Endodermal cell (in vitro differentiated cells): ENCODE data around the gene DIRAS1. TPM values are rescaled to one million over a fixed set of nuclear protein-coding genes. Genes with fewer than 3 reads are reported as not detected.
"Not testable (repeated sequence)": the region's sequence is repeated elsewhere in the genome, so short reads cannot be mapped to it uniquely, and the experiment has no call there.

ENCODE experiments used
- DNase-seq: peaks from one replicate; pipeline ENCODE4 v3.0.0-alpha.2; 2017
- H3K27ac ChIP-seq: 2 replicates; pipeline ENCODE4 v1.5.1; 2013; ENCODE audit warnings: mild to moderate bottlenecking, low read depth, low read length, moderate library complexity
- H3K27me3 ChIP-seq: 2 replicates; pipeline ENCODE4 v1.6.1; 2013; ENCODE audit warnings: mild to moderate bottlenecking, low read length, moderate library complexity; ENCODE audit not compliant: insufficient read depth, control insufficient read depth, poor library complexity, severe bottlenecking
- H3K36me3 ChIP-seq: 2 replicates; pipeline ENCODE4 v1.7.0; 2013; ENCODE audit warnings: mild to moderate bottlenecking, low read length, moderate library complexity; ENCODE audit not compliant: control insufficient read depth, insufficient read depth
- H3K4me1 ChIP-seq: one replicate; pipeline ENCODE4 v1.7.0; 2013; ENCODE audit warnings: low read length; ENCODE audit not compliant: control insufficient read depth, insufficient read depth
- H3K4me3 ChIP-seq: 2 replicates; pipeline ENCODE4 v1.5.1; 2013; ENCODE audit warnings: mild to moderate bottlenecking, low read length, moderate library complexity
- H3K9ac ChIP-seq: 2 replicates; pipeline ENCODE4 v1.6.1; 2013; ENCODE audit warnings: mild to moderate bottlenecking, low read length, moderate library complexity; ENCODE audit not compliant: poor library complexity, severe bottlenecking; ENCODE audit errors: extremely low read depth
- H3K9me3 ChIP-seq: 2 replicates; pipeline ENCODE4 v1.6.1; 2013; ENCODE audit warnings: mild to moderate bottlenecking, low read length, moderate library complexity; ENCODE audit not compliant: control insufficient read depth
- H3K27ac Mint-ChIP-seq: 2 replicates; pipeline ENCODE4 v1.8.0; 2020; ENCODE audit warnings: mixed read lengths
- H3K27me3 Mint-ChIP-seq: 2 replicates; pipeline ENCODE4 v1.8.0; 2021; ENCODE audit warnings: mild to moderate bottlenecking, mixed read lengths; ENCODE audit not compliant: insufficient read depth
- H3K36me3 Mint-ChIP-seq: 2 replicates; pipeline ENCODE4 v1.8.0; 2020; ENCODE audit warnings: low read depth, mixed read lengths
- H3K4me1 Mint-ChIP-seq: 2 replicates; pipeline ENCODE4 v1.8.0; 2020; ENCODE audit warnings: mixed read lengths
- H3K4me3 Mint-ChIP-seq: 2 replicates; pipeline ENCODE4 v1.8.0; 2020; ENCODE audit warnings: mild to moderate bottlenecking, moderate library complexity, mixed read lengths
- H3K9me3 Mint-ChIP-seq: 2 replicates; pipeline ENCODE4 v1.8.0; 2020; ENCODE audit warnings: mild to moderate bottlenecking, mixed read lengths
- WGBS, 2 experiments: methylation state at CpG; one replicate each; pipeline versions ENCODE4 v1.1.5 to v1.1.7; 2013; ENCODE audit warnings: missing lambda C conversion rate in 2 of 2, mixed read lengths in 1 of 2; ENCODE audit not compliant: insufficient coverage in 1 of 2, insufficient read length in 1 of 2; 5-methylcytosine and 5-hydroxymethylcytosine counted together
- total RNA-seq, 2 donors: library from RNA; stranded (reverse); fragmentation: NEBNext Ultra II Directional in 1 of 2; extraction: Animal tissue kit (Norgen Biotek cat#: 25700) in 1 of 2; gene quantifications; 2 replicates in 1 of 2; 3 replicates in 1 of 2; pipeline ENCODE4 v1.2.1, GENCODE V29; 2021
- TF ChIP-seq, protein P1 (sequence below): fragments of 200-600 bp; sonication (generic); conservative IDR thresholded peaks from 2 replicates; pipeline ENCODE4 v1.5.0; 2021; ENCODE audit warnings: antibody characterized with exemption, mild to moderate bottlenecking

Gene DIRAS1
- total RNA-seq, 2 donors from 2014 or later, result 4.7 to 8.4 TPM

DNA sequence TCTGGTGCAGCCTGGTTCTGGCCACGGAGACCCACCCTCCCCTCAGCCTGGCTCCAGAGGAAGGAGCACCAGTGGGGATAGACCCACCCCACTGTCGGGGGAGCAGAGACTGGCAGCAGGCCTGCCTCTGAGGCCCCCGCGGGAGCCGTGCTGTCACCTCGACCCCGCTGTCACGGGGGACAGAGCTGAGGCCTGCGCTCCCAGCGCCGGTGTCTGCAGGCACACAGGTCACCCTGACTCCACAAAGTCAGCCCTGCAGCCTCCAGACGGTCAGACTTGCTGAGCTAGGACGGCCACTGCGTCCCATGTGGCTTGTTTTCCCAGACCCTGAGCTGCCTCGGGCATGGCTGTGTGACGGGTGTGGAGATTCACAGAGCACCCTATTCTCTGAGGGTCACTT, 51.0 kb downstream of the DIRAS1 start:
- Mint-ChIP-seq H3K27me3 (no peaks in the 10 kb centered on the region), H3K27ac (no peak overlapping the region), H3K36me3 (peaks cover 9% of the 10 kb centered on the region), H3K9me3 (no peaks in the 10 kb centered on the region), H3K4me1 (no peaks in the 10 kb centered on the region), H3K4me3 (no peak overlapping the region)
- no peak overlapping the region for H3K4me3 ChIP-seq
- H3K9ac ChIP-seq, result no peak overlapping the region
- H3K4me1 ChIP-seq, result no peaks in the 10 kb centered on the region
- no peak for DNase-seq
- TF ChIP-seq, protein P1, sequence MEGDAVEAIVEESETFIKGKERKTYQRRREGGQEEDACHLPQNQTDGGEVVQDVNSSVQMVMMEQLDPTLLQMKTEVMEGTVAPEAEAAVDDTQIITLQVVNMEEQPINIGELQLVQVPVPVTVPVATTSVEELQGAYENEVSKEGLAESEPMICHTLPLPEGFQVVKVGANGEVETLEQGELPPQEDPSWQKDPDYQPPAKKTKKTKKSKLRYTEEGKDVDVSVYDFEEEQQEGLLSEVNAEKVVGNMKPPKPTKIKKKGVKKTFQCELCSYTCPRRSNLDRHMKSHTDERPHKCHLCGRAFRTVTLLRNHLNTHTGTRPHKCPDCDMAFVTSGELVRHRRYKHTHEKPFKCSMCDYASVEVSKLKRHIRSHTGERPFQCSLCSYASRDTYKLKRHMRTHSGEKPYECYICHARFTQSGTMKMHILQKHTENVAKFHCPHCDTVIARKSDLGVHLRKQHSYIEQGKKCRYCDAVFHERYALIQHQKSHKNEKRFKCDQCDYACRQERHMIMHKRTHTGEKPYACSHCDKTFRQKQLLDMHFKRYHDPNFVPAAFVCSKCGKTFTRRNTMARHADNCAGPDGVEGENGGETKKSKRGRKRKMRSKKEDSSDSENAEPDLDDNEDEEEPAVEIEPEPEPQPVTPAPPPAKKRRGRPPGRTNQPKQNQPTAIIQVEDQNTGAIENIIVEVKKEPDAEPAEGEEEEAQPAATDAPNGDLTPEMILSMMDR, result no peak
- WGBS, 2 experiments, result 87 to 89% methylated on average over 14 to 16 of the region's 16 CpGs
- no peak overlapping the region for H3K27ac ChIP-seq
- H3K36me3 ChIP-seq, result no peaks in the 10 kb centered on the region
- no peaks in the 10 kb centered on the region for H3K27me3 ChIP-seq
- no peaks in the 10 kb centered on the region for H3K9me3 ChIP-seq

DNA sequence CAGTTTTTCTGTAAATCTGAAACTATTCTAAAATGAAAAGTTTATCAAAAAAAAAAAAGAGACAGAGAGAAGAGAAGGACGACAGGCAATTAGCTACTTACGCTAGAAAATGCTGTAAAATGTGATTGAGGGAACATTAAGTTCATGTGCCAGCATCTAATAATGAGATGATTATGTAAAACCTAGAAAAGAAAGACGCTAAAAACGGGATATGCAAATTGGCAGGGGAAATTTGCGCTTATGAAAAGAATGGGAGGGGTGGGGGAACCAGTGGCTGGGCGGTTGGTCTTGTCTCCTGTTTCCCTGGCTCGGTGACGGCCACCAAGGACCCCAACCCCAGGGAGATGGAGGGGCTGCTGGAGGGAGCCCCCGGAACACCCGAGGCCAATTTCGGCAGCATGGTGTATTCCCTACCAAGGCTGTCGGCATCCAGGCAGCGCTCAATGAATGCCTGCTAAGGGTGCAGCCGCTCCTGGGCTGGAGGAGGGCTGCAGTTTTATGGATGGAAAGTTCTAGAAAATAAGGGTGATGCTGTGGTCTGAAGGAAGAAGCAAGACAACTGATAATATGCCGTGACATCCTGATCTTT, 52.9 kb downstream of the DIRAS1 start:
- H3K4me1 Mint-ChIP-seq, result no peaks in the 10 kb centered on the region
- H3K4me3 Mint-ChIP-seq, result no peak overlapping the region
- Histone ChIP-seq H3K36me3 (no peaks in the 10 kb centered on the region), H3K4me1 (no peaks in the 10 kb centered on the region), H3K4me3 (no peak overlapping the region), H3K9me3 (peaks cover 5% of the 10 kb centered on the region), H3K9ac (no peak overlapping the region), H3K27me3 (no peaks in the 10 kb centered on the region), H3K27ac (no peak overlapping the region)
- TF ChIP-seq, protein P1, result no peak
- H3K9me3 Mint-ChIP-seq, result peaks cover 5% of the 10 kb centered on the region
- DNase-seq, result no peak
- peaks cover 5% of the 10 kb centered on the region for H3K36me3 Mint-ChIP-seq
- H3K27me3 Mint-ChIP-seq, result no peaks in the 10 kb centered on the region
- H3K27ac Mint-ChIP-seq, result no peak overlapping the region
- WGBS, 2 experiments, result 84 to 94% methylated on average over 8 to 15 of the region's 15 CpGs

DNA sequence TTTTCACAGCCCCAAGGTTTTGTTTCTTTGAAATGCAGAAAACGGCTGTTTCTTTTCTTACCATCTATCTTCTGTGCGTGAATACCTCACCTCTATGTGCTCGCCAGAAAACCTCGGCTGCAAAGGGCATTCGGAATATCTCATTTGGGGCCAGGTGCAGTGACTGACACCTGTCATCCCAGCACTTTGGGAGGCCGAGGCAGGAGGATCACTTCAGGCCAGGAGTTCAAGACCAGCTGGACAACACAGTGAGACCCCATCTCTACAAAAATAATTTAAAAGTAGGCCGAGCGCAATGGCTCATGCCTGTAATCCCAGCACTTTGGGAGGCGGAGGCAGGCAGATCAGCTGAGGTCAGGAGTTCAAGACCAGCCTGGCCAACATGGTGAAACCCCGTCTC, 53.8 kb downstream of the DIRAS1 start:
- H3K36me3 ChIP-seq, result not testable (repeated sequence)
- 90 to 93% methylated on average over 9 to 10 of the region's 10 CpGs for WGBS, 2 experiments

More for the DNA sequence above, 53.8 kb downstream of the DIRAS1 start:
- H3K27me3 ChIP-seq, H3K4me3 Mint-ChIP-seq, H3K27ac ChIP-seq, H3K9me3 ChIP-seq, H3K9ac ChIP-seq, H3K4me1 ChIP-seq, H3K27me3 Mint-ChIP-seq, DNase-seq, H3K27ac Mint-ChIP-seq, H3K9me3 Mint-ChIP-seq, H3K4me1 Mint-ChIP-seq, H3K4me3 ChIP-seq, H3K36me3 Mint-ChIP-seq: not testable (repeated sequence)
